NOMO-1 treated with DMSO at 0.1 percent for 48 hours (cell line): ENCODE data around the gene SELENOM.
"Not testable (repeated sequence)": the region's sequence is repeated elsewhere in the genome, so short reads cannot be mapped to it uniquely, and the experiment has no call there.

Experiments
- DNase-seq: peaks from one replicate; lab custom pipeline; 2025; ENCODE audit not compliant: unreplicated experiment; lab: John Stamatoyannopoulos, UW

The SELENOM gene

GRCh38 chr22:31079095-31079642 lies 28.2 kb downstream of the SELENOM start:
- no peak for DNase-seq

DNA sequence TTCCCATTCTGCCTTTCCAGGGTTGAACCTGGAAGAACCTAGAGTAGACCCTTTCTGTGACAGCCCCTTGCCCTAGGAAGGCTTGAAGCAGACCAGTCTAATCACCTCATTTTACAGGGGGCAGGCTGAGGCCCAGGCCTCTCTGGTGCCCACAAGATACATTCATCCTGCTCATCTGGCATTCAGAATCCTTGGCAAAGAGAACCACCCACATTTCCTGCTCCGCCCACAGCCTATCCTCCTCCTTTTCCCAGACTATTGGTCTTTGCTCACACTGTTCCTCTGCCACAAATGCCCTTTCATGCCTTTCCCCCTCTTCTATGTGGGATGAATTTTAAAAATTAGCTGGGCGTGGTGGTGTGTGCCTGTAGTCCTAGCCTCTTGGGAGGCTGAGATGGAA lies 29.0 kb downstream of the SELENOM start:
- DNase-seq = not testable (repeated sequence)

GRCh38 chr22:31077681-31078080 lies 29.7 kb downstream of the SELENOM start:
- DNase-seq = no peak

GRCh38 chr22:31075961-31076360 lies 31.4 kb downstream of the SELENOM start:
- DNase-seq = no peak

- not testable (repeated sequence) for DNase-seq
Observed at GRCh38 chr22:31073545-31074145, 33.7 kb downstream of the SELENOM start.

DNA sequence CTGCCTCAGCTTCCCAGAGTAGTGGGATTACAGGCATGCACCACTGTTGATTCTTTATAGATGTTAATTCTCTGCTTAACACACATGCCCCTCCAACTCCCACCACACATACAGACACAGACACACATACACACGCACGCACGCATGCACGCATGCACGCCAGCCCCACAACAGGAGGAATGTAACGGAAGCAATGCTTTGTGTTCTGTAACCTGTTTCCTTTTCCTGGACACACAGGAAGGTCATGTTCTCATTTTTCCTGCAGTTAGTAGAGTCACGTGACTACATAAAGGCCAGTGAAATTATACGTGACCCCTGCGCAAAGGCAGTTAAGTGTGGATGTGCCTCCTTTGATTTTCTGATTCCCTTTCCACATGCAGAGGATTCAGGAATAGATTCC lies 34.2 kb downstream of the SELENOM start:
- DNase-seq = not testable (repeated sequence)

GRCh38 chr22:31069691-31070314 lies 37.6 kb downstream of the SELENOM start:
- DNase-seq = not testable (repeated sequence)

DNA sequence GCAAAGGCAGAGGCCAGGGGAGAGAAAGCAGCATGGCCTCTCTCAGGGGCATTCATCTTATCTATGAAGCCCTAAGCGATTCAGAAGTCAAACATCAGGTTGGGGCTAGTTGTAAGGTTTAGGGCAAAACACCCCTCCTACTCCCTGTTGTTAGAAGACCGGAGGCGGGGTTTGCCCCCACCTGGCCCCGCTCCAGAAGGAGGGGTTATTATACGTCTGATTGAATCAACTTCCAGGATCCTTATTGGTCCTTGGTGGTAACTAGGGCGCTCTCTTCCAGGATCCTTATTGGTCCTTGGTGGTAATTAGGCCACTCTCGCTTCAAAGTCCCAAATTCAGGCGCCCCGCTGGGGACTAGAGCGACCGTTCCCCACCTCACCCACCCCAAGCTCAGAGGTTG lies 38.4 kb downstream of the SELENOM start:
- DNase-seq = no peak

DNA sequence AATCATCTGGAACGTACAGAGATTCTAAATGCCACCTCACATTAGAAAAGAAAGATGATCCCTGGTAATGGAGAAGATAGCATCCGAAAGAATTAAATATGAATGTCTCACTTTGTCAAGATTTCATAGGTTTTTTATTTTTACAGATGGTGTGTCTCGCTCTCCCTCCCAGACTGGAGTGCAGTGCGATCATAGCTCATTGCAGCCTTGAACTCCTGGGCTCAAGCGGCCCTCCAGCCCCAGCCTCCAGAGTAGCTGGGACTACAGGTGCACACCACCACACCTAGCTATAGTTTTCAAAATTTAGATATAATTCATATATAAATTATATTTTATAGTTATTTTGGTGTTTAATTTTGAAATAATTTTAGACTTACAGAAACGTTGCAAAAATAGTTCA lies 43.0 kb downstream of the SELENOM start:
- no peak for DNase-seq

GRCh38 chr22:31062566-31063230 lies 44.7 kb downstream of the SELENOM start:
- no peak for DNase-seq

- not testable (repeated sequence) for DNase-seq
Observed at GRCh38 chr22:31059663-31060062, 47.7 kb downstream of the SELENOM start.

DNA sequence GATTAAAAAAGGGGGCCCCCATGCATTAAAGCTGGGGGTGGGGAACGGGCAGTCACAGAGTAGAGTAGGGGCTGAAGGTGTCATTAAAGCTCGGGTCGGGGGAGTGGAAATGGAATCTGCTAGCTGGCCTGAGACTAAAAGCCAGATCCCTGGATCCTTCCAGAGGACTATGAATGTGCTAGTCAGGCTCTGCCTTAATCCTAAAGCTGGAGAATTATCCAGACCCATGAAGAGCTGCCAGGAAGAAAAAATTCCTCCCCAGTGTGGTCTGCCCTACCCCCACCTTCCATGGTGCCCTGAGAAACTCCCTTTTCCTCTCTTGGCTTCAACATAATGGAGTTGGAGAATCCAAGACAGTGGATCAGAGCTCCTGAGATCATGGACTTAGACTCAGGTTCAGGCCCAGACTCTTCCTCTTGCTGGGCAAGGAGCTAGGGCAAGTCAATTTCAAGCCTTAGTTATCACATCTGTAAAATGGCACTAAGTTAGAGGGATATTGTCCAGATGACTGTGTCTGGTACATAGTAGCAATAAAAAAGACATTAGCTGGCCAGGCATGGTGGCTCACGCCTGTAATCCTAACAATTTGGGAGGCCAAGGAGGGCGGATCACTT lies 50.3 kb downstream of the SELENOM start:
- no peak for DNase-seq

DNA sequence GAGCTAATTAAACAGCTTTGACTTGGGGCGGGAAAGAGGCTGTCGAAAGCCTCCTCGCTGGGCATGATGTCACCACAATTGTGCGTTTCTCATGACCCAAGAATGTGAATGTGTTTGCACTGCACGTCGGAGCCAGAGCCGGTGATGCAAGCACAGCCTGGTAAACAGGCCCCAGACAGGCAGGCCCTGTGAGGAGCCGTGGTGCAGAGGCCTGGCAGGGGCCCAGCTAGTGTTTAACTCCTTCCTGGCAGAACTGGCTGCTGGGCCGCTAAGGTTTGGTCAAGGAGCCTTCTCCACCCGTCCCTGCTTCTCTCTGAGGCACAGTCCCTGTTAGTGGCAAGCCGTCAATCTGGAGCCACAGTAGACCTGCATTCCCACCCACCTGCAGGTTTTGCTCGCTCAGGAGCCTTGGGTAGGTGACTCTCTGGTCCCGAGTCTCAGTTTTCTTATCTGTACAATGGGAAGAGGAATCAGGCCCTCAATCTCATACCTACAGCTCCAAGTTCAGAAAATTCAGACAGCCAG lies 51.7 kb downstream of the SELENOM start:
- no peak for DNase-seq

GRCh38 chr22:31055117-31055634 lies 52.2 kb downstream of the SELENOM start:
- DNase-seq = no peak
